GM12874 (cell line): ENCODE results near the gene KCNJ16.

Experiments used
- CTCF ChIP-seq: IDR thresholded peaks from 2 replicates; pipeline ENCODE4 v1.5.1; 2011; ENCODE audit warnings: low read depth, mild to moderate bottlenecking, control low read depth, low read length, moderate library complexity; ENCODE audit not compliant: insufficient read depth

Gene KCNJ16

GRCh38 chr17:70107904-70108565 is 33.0 kb downstream of the KCNJ16 start:
- no peak for TF ChIP-seq CTCF

GRCh38 chr17:70109497-70109896 is 34.5 kb downstream of the KCNJ16 start:
- no peak for TF ChIP-seq CTCF

- no peak for TF ChIP-seq CTCF
Measured at GRCh38 chr17:70110443-70110880, 35.4 kb downstream of the KCNJ16 start.

GRCh38 chr17:70111201-70111600 is 36.2 kb downstream of the KCNJ16 start:
- TF ChIP-seq CTCF: no peak

GRCh38 chr17:70114405-70114804 is 39.4 kb downstream of the KCNJ16 start:
- no peak for TF ChIP-seq CTCF

GRCh38 chr17:70115126-70115525 is 40.1 kb downstream of the KCNJ16 start:
- no peak for TF ChIP-seq CTCF

- TF ChIP-seq CTCF: no peak
Measured at GRCh38 chr17:70116919-70117318, 41.9 kb downstream of the KCNJ16 start.
